ENCODE data around the gene RHOH. TPM values are rescaled to one million over a fixed set of nuclear protein-coding genes. Genes with fewer than 3 reads are reported as not detected.

The RHOH gene
- total and polyA plus RNA-seq, 9 of the 15 experiments (the other 6 are each of a cell fraction or from before 2014, with no cell fraction given): 14.3 to 37.7 (median 23.2) TPM

DNA sequence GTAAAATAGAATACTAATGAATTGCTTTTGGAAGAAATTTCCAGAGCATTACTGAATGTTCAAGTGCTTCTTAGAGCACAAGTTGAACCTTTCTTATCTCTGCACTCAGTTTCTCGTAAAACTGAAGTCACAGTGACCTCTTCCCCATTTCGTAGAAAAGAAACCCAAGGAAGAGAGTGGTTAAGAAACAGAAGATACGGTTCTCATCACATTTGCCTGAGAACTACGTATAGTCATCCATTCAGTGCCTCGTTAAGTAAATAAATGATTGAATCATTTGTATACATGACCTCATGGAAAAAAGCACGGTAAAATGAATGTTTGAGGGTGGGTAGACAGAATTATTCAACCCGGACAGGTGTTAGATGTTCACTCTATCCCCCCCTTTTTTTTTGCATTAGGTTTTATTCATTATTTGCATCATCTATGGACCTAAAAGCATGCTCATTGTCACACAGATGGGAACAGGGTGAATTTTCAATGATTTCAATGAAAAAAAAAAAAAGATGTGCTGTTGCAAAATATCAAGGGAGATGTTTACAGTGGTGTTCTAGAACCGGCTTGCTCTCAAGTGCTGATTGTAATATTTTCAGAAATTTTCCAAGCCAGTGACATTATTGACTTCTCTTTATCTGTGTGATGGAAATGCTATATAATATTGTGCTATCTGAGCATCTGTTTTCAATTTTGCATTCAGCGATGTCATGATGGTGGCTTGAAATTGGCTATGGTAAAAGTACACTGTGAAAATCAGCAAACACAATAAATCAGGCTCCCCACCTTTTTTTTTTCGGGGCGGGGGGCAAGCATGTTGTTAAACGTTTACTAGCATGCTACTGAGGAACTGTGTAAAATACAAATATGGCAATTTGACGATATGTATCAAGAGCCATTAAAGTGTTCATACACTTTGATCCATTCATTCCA is 4.3 kb downstream of the RHOH start (continued):
- no peak for TF ChIP-seq ZNF561 (CRISPR knock-in tag; conservative IDR thresholded peaks at IDR 0.05)
- no peak for TF ChIP-seq ZNF655 (CRISPR knock-in tag; IDR thresholded peaks at IDR 0.05)
- TF ChIP-seq PTBP1 (IDR thresholded peaks at IDR 0.05; ENCODE audit: low read depth, low read length): no peak
- no peak for TF ChIP-seq CCNT2 (IDR thresholded peaks at IDR 0.05; ENCODE audit: borderline replicate concordance, extremely low read depth, insufficient read length, low read depth, low read length)
- no peak for TF ChIP-seq ZNF57 (CRISPR knock-in tag; IDR thresholded peaks at IDR 0.05)
- no peak for TF ChIP-seq THRB (CRISPR knock-in tag; conservative IDR thresholded peaks at IDR 0.05)
- TF ChIP-seq CAMTA2 (CRISPR knock-in tag; conservative IDR thresholded peaks at IDR 0.05): no peak
- TF ChIP-seq KDM1A (IDR thresholded peaks at IDR 0.05): peak; percentile 66 to 81
- no peak for TF ChIP-seq AFF4 (CRISPR knock-in tag; IDR thresholded peaks at IDR 0.05)
- 0 out of 2 replicates have a peak, but pooled peaks have one; percentile 56 for TF ChIP-seq GATAD2B (IDR thresholded peaks at IDR 0.05; ENCODE audit: borderline replicate concordance)
- TF ChIP-seq TBP (optimal IDR thresholded peaks at IDR 0.05; ENCODE audit: low read depth, low read length): peak; percentile 60
- peak; percentile 84 for TF ChIP-seq NCOA1 (IDR thresholded peaks at IDR 0.05; ENCODE audit: low read depth)
- no peak for TF ChIP-seq PHB2 (IDR thresholded peaks at IDR 0.05; ENCODE audit: low read depth)
- TF ChIP-seq ZNF41 (CRISPR knock-in tag; conservative IDR thresholded peaks at IDR 0.05): no peak
- TF ChIP-seq KDM4B (IDR thresholded peaks at IDR 0.05; ENCODE audit: borderline replicate concordance in 2 of 2, low read depth in 1 of 2): no peak
- TF ChIP-seq ESRRB (CRISPR knock-in tag; IDR thresholded peaks at IDR 0.05; ENCODE audit: borderline replicate concordance): no peak
- peak in 1 of 2 experiments; percentile 38 for TF ChIP-seq NCOA2 (IDR thresholded peaks at IDR 0.05; ENCODE audit: partially characterized antibody in 2 of 2)
- TF ChIP-seq ZNF239 (CRISPR knock-in tag; IDR thresholded peaks at IDR 0.05): no peak
- no peak for TF ChIP-seq SMAD4 (CRISPR knock-in tag; conservative IDR thresholded peaks at IDR 0.05)
- no peak for TF ChIP-seq ZNF121 (CRISPR knock-in tag; conservative IDR thresholded peaks at IDR 0.05)
- TF ChIP-seq MAFF (IDR thresholded peaks at IDR 0.05; ENCODE audit: low read length): no peak; the same call in 1 of the 2 replicates

Data from K562 (cell line).